Endometrial microvascular endothelial cells (primary cell): ENCODE measurements around the gene MAD2L1BP. TPM values are rescaled to one million over a fixed set of nuclear protein-coding genes. Genes with fewer than 3 reads are reported as not detected.
"Not testable (repeated sequence)": the region's sequence is repeated elsewhere in the genome, so short reads cannot be mapped to it uniquely, and the experiment has no call there.

ENCODE experiments used
- in situ Hi-C: cut with HindIII; loops from 2 replicates; pipeline ENCODE4 v1.10.0; 2017; ENCODE audit warnings: low sequenced_read_pairs, low pct_unique_long_range_greater_than_20kb; ENCODE audit errors: inconsistent ontology term
- total RNA-seq: library from RNA; depleted of rRNA; stranded (reverse); fragments of >200 nt; gene quantifications from one replicate; pipeline ENCODE4 v1.2.3, GENCODE V29; 2015; ENCODE audit errors: inconsistent ontology term

The MAD2L1BP gene
- total RNA-seq, 1 donor from 2014 or later, result 43.9 TPM

GRCh38 chr6:43624786-43625288, 10.8 kb upstream of the MAD2L1BP start:
- in situ Hi-C loops, result no loop called here

GRCh38 chr6:43625393-43625992, 10.1 kb upstream of the MAD2L1BP start:
- in situ Hi-C loops, result no loop called here

DNA sequence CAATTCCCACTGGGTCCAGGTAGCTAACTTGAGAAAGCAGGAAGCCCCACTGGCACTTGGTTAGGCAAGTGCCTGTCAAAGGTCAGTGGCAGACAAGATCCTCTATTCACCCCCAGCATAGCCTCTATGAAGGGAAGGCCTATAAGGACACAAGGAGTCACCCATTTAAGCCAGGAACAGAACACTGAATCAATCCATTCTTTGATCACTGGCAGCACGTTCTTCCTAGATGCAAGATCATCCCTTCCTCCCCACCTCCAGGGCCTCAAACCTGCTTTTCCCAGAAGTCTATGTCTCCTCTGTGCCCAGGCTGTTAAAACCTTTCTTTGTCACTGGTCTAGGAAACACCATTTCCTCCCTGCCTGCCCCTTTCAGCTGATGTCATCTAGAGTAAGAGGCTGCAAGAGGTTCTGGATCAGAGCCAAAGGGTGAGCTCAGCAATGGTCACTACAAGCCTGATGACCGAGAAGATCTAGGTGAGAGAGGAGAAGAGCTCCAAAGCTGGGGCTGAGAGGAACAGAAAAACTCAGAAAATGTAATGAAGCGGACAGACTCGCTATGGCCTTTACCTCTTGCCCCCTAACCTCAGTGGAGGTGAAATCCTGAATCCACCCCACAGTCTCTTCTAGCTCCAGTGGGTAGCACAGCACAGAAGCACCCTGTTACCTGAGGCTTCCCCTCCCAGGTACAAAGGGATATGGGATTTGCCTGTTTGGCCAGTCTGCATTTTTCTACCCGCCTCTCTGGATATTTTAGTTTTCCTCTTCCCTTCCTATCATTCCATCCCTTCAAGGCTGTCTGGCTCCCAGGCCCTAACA, 8.4 kb upstream of the MAD2L1BP start:
- in situ Hi-C loops, result no loop called here

DNA sequence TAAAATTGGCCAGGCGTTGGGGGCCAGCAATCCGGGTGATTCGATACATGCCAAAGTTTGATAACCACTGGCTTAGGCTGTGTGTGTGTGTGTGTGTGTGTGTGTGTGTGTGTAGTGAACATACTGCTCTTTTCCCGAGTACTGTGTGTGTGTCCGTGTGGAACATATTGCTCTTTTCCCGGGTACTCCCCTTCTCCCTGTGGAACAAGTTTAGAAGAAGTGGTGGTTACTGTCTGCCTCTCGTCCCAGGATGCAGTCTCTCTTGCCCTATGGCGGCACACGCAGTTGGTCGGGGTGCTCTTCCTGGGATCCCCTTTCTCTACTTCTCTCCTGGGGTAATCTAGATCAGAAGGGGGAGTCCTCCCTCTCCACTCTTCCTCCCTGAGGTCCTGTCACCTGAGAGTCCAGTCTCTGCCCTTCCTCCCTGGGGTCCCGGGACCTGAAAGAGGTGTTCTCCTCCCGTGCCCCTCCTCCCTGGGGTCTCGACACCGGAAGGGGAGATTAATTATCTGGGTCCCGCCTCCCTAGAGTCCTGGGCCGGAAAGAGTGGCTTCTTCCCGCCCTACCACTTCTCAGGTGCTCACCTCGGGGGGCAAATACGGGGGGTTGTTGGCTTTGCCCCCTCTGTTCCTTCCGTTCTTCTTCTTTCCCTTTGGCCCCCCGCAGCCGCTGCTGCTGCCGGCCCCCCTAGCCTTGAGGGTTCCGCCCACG, 7.1 kb upstream of the MAD2L1BP start:
- in situ Hi-C loops, result no loop called here

- in situ Hi-C loops, result no loop called here
Observed at GRCh38 chr6:43629104-43629504, 6.5 kb upstream of the MAD2L1BP start, which contains the start of gene GTPBP2. GTPBP2 (minus strand) TSS chr6:43629264; CDS start chr6:43629162, 102 bp downstream.

- in situ Hi-C loops, result no loop called here
Observed at GRCh38 chr6:43629505-43630300, 5.9 kb upstream of the MAD2L1BP start.

DNA sequence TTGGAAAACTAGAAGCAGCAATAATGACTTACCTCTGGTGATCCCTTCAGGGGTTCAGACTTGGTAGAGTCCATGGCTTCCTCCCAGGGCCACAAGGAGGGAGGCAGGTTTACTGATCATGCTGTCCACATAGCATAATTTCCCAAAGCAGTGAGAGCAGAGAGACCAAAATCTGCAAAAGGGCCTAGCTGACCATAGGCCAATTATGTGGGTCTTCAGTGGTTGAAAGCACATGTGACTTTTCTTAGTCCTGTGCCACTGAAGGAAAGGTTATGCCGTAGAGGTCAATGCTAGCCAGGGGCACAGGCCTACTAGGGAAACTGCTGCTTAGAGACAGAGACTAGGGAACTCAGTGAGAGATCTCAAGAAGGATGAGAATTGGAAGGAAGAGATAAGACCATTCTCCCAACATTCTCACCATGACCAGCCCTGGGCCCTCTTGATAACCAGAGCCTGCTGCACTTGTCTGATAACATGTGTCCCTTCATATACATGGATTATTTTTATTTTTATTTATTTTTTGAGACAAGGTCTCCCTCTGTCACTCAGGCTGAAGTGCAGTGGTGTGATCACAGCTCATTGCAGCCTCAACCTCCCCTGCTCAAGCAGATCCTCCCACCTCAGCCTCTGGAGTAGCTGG, 4.5 kb upstream of the MAD2L1BP start:
- in situ Hi-C loops, result no loop called here

GRCh38 chr6:43633002-43633401, 2.6 kb upstream of the MAD2L1BP start:
- in situ Hi-C loops, result not testable (repeated sequence)

- in situ Hi-C loops, result no loop called here
Observed at GRCh38 chr6:43634702-43635303, 837 bp upstream of the MAD2L1BP start.

- in situ Hi-C loops, result no loop called here
Observed at GRCh38 chr6:43636308-43636659, 644 bp downstream of the MAD2L1BP start.

GRCh38 chr6:43639984-43640800, 4.6 kb downstream of the MAD2L1BP start:
- in situ Hi-C loops, result no loop called here

GRCh38 chr6:43644940-43645612, 9.4 kb downstream of the MAD2L1BP start, which contains the start of gene RSPH9:
RSPH9 (plus strand) TSS chr6:43645036; CDS start chr6:43645099, 63 bp downstream.
- in situ Hi-C loops, result no loop called here

GRCh38 chr6:43645613-43645964, 9.9 kb downstream of the MAD2L1BP start:
- in situ Hi-C loops, result no loop called here

DNA sequence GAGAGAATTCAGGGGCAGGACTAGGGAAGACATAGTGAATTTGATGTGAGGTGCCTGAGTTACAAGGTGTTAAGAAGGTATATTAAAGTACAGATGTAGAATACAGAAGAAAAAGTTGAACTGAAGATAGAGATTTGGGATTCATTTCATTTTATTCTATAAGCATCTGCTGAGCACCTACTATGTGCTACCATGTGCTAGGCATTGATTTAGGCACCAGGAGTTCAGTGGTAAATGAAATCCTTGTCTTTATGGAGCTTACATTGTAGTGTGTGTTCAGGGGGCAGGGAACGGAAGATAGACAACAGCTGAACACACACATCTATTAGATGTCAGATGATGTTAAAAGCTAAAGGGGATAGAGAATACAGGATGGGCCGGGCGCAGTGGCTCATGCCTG, 12.0 kb downstream of the MAD2L1BP start:
- in situ Hi-C loops, result no loop called here

DNA sequence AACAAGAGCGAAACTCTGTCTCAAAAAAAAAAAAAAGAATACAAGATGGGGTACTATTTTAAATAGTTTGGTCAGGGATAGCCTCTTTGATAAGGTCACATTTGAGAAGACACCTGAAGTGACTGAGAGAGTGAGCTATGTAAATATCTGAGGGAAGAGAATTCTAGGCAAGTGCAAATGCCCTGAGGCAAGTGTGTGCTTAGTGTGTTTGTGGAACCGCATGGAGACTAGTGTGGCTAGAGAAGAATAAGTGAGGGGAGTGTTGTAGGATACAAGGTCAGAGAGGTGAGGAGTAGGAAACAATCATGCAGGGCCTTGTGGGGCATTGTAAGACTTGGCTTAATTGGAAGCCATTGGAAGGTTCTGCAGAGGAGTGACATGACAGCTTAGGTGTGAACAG, 12.6 kb downstream of the MAD2L1BP start:
- in situ Hi-C loops, result no loop called here

DNA sequence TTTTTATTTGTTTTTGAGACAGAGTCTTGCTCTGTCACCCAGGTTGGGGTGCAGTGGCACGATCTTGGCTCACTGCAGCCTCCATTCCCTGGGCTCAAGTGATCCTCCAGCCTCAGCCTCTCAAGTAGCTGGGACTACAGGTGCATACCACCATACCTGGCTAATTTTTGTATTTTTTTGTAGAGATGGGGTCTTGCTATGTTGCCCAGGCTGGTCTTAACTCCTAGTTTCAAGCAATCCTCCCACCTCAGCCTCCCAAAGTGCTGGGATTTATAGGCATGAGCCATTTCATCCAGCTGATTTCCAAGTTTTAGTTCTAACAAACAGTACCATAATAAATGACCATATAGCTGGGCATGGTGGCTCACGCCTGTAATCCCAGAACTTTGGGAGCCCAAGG, 17.2 kb downstream of the MAD2L1BP start:
- in situ Hi-C loops, result not testable (repeated sequence)
